Heart right ventricle (tissue), 16 donors: ENCODE data around the gene CCL24. TPM values are rescaled to one million over a fixed set of nuclear protein-coding genes. Genes with fewer than 3 reads are reported as not detected.
"Not testable (repeated sequence)": the region's sequence is repeated elsewhere in the genome, so short reads cannot be mapped to it uniquely, and the experiment has no call there.

Experiments used
- ATAC-seq, 8 donors: fragments of 200-7000 bp; cut with Tn5 transposase; one replicate each; pipeline ENCODE4 v1.9.1; 2020; ENCODE audit warnings: mild to moderate bottlenecking in 8 of 8, moderate library complexity in 8 of 8, moderate number of reproducible peaks in 1 of 8
- DNase-seq, 2 donors: peaks; one replicate each; pipeline ENCODE4 v3.0.0-alpha.2; 2020
- H3K27ac ChIP-seq, 10 donors: fragments of 200-600 bp; sonication (generic) in 2 of 10; one replicate each; pipeline versions ENCODE4 v1.5.0 to v1.8.0; 2020 to 2022; ENCODE audit warnings: mild to moderate bottlenecking in 3 of 10
- H3K27me3 ChIP-seq, 7 donors: fragments of 200-600 bp; one replicate each; pipeline ENCODE4 v1.8.0; 2021 to 2022; ENCODE audit warnings: mild to moderate bottlenecking in 2 of 7
- H3K36me3 ChIP-seq, 9 donors: fragments of 200-600 bp; sonication (generic) in 1 of 9; one replicate each; pipeline versions ENCODE4 v1.5.0 to v1.8.0; 2020 to 2022; ENCODE audit warnings: mild to moderate bottlenecking in 2 of 9
- H3K4me1 ChIP-seq, 9 donors: fragments of 200-600 bp; sonication (generic) in 1 of 9; one replicate each; pipeline versions ENCODE4 v1.5.0 to v1.8.0; 2020 to 2022; ENCODE audit warnings: mild to moderate bottlenecking in 4 of 9
- H3K4me3 ChIP-seq, 10 donors: fragments of 200-600 bp; sonication (generic) in 2 of 10; one replicate each; pipeline versions ENCODE4 v1.5.0 to v1.8.0; 2020 to 2022; ENCODE audit warnings: mild to moderate bottlenecking in 7 of 10, moderate library complexity in 2 of 10
- H3K9me3 ChIP-seq, 11 donors: fragments of 200-600 bp in 10 of 11; sonication (generic) in 2 of 11; one replicate each; pipeline versions ENCODE4 v1.5.0 to v1.8.0; 2013 to 2022; ENCODE audit warnings: mild to moderate bottlenecking in 2 of 11, control low read depth in 1 of 11, moderate library complexity in 1 of 11
- CTCF ChIP-seq, 9 donors: fragments of 200-600 bp; sonication (generic) in 2 of 9; IDR thresholded peaks; one replicate each; pipeline versions ENCODE4 v1.5.0 to v1.8.0; 2021 to 2022; ENCODE audit warnings: antibody characterized with exemption in 9 of 9, mild to moderate bottlenecking in 5 of 9, moderate library complexity in 1 of 9
- WGBS, 2 donors: extraction: QIAGEN DNeasy Blood & Tissue Kit; methylation state at CpG; one replicate each; pipeline ENCODE4 v1.1.7; 2013; ENCODE audit warnings: inconsistent platforms in 1 of 2; 5-methylcytosine and 5-hydroxymethylcytosine counted together
- intact Hi-C, 10 donors: fragments of 100-400 bp; cut with DNase I; formaldehyde crosslinking; loops; one replicate each; pipeline versions ENCODE4 v1.11.1 to v1.14.2; 2022
- polyA plus RNA-seq, 2 donors: library from polyadenylated mRNA; stranded (reverse); fragments of 200-250 nt; gene quantifications; one replicate each; pipeline ENCODE4 v1.2.3, GENCODE V29; 2013
- total RNA-seq, 10 donors: library from RNA; stranded (reverse); fragmentation: NEBNext Ultra II Directional in 3 of 10; extraction: Animal tissue kit (Norgen Biotek cat#: 25700) in 3 of 10; gene quantifications; one replicate each; pipeline versions ENCODE4 v1.2.1 to v1.2.4, GENCODE V29; 2021 to 2023
- donor health status: Arrhythmogenic right ventricular cardiomyopathy.
- donor health status: ischemic (EF 13 %, LVEDD 7.1; RV severe dilation, severe dysfunction).
- donor health status: healthy with polysubstance abuse.
- donor health status: DM: no; HTN: yes; CAD: no.
- donor health status: DM: no; HTN: no; CAD: no.
- donor health status: ischemic (EF 25% LVEDD 6.9; RV normal size, moderate dysfunction).
- donor health status: ischemic (EF 25% LVEDD 5.7; RV mildly dilated, moderate dysfunction).
- donor health status: healthy.
- donor health status: DM: yes; HTN: yes; CAD: no.
- donor health status: Ischemic cardiomyopathy.
- donor health status: ischemic (EF 35%, LVEDD 5.7; RV mildly dilated, moderate dysfunction).
- donor health status: nonischemic (EF 11% LVEDD 7.7; RV severe dilation, severe dysfunction).
- donor health status: DM: yes; HTN: yes; CAD: no.
- donor health status: PGD.
- donor health status: ischemic (EF 29% LVEDD 5.4; RV normal size, mild dysfunction).
- donor health status: nonischemic (EF 23%, LVEDD 6.1; RV moderate dilation, normal function).

CCL24 gene
- total and polyA plus RNA-seq, 12 donors, result 0.13 to 1.9 (median 0.64) TPM; not detected in 6

DNA sequence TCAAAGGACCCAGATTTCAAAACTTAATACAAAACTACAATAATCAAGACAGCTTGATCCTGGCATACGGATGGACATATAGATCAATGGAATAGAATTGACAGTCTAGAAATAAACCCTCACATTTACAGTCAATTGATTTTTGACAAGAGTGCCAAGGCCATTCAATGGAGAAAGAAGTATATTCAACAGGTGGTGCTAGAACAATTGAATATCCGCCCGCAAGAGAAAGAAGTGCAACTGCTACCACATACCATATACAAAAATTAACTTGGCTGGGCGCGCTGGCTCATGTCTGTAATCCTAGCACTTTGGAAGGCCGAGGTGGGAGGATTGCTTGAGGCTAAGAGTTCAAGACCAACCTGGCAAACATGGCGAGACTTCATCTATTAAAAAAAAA, 23.2 kb upstream of the CCL24 start:
- Histone ChIP-seq H3K27me3 (peaks cover 0 to 4% (median 0%) of the 10 kb centered on the region in 7 donors), H3K36me3 (no peaks in the 10 kb centered on the region), H3K9me3 (no peaks in the 10 kb centered on the region), H3K27ac (no peak overlapping the region), H3K4me1 (peaks cover 0 to 5% (median 0%) of the 10 kb centered on the region in 9 donors), H3K4me3 (no peak overlapping the region)
- intact Hi-C loops, result no loop called here
- 95 to 98% methylated on average over 7 of the region's 7 CpGs for WGBS, 2 donors
- ATAC-seq, result no peak
- TF ChIP-seq CTCF (IDR thresholded peaks at IDR 0.05), result no peak
- no peak for DNase-seq

- Histone ChIP-seq H3K4me1 (peaks cover 0 to 5% (median 0%) of the 10 kb centered on the region in 9 donors), H3K27ac (no peak overlapping the region), H3K4me3 (no peak overlapping the region), H3K36me3 (no peaks in the 10 kb centered on the region), H3K27me3 (peaks cover 0 to 7% (median 0%) of the 10 kb centered on the region in 7 donors), H3K9me3 (no peaks in the 10 kb centered on the region)
- no peak for ATAC-seq
- intact Hi-C loops, result no loop called here
- TF ChIP-seq CTCF (IDR thresholded peaks at IDR 0.05), result no peak
- no peak for DNase-seq
- WGBS, 2 donors, result 81 to 86% methylated on average over 29 of the region's 29 CpGs
Measured at GRCh38 chr7:75835688-75836285, 22.2 kb upstream of the CCL24 start.

GRCh38 chr7:75833662-75834061, 20.1 kb upstream of the CCL24 start:
- H3K36me3 ChIP-seq, H3K27me3 ChIP-seq, H3K27ac ChIP-seq, ATAC-seq, DNase-seq, H3K4me3 ChIP-seq, H3K4me1 ChIP-seq, intact Hi-C loops, H3K9me3 ChIP-seq: not testable (repeated sequence)
- WGBS, 2 donors, result 74 to 82% methylated on average over 6 of the region's 6 CpGs

DNA sequence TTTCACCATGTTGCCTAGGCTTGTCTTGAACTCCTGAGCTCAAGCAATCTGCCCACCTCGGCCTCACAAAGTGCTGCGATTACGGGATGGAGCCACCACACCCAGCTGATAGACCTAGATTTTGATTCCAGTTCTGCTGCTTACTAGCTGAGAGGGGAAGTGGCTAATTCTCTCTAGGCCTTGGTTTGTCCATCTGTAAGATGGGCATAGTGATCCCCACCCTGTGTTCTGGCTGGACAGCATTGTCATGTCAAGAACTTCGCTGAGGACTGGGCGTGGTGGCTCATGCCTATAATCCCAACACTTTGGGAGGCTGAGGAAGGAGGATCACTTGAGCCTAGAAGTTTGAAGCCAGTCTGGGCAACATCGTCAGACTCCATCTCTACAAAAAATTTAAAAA, 17.4 kb upstream of the CCL24 start:
- Histone ChIP-seq H3K9me3 (no peaks in the 10 kb centered on the region), H3K36me3 (no peaks in the 10 kb centered on the region), H3K4me3 (no peak overlapping the region), H3K27me3 (peaks cover 0 to 7% (median 0%) of the 10 kb centered on the region in 7 donors), H3K4me1 (peaks cover 0 to 5% (median 0%) of the 10 kb centered on the region in 9 donors), H3K27ac (no peak overlapping the region)
- WGBS, 2 donors, result 92 to 94% methylated on average over 6 of the region's 6 CpGs
- DNase-seq (no peak), ATAC-seq (no peak)
- TF ChIP-seq CTCF (IDR thresholded peaks at IDR 0.05), result no peak
- intact Hi-C loops, result no loop called here

- intact Hi-C loops, ATAC-seq, H3K27me3 ChIP-seq, H3K36me3 ChIP-seq, H3K27ac ChIP-seq, H3K4me1 ChIP-seq, DNase-seq, H3K4me3 ChIP-seq, H3K9me3 ChIP-seq: not testable (repeated sequence)
- 66 to 72% methylated on average over 6 of the region's 6 CpGs for WGBS, 2 donors
Measured at GRCh38 chr7:75829656-75830055, 16.1 kb upstream of the CCL24 start.
